Suprapubic skin (tissue), 4 donors: ENCODE data around the gene COPS9.

ENCODE experiments used
- CTCF ChIP-seq, 2 donors: fragments of 200-600 bp in 1 of 2; fragments of 450-650 bp in 1 of 2; sonication (generic) in 1 of 2; IDR thresholded peaks; one replicate each; pipeline ENCODE4 v1.5.1; 2016 to 2019; ENCODE audit warnings: antibody characterized with exemption in 2 of 2, mild to moderate bottlenecking in 1 of 2, moderate library complexity in 1 of 2
- EP300 ChIP-seq: sonication (generic); formaldehyde crosslinking; IDR thresholded peaks from one replicate; pipeline ENCODE4 v1.6.1; 2017; ENCODE audit warnings: antibody characterized with exemption
- POLR2A ChIP-seq, 2 donors: fragments of 450-650 bp; IDR thresholded peaks; one replicate each; pipeline ENCODE4 v1.6.1; 2017; ENCODE audit warnings: antibody characterized with exemption in 2 of 2, mild to moderate bottlenecking in 2 of 2, moderate library complexity in 2 of 2
- POLR2AphosphoS5 ChIP-seq, 3 donors: sonication (generic); formaldehyde crosslinking; IDR thresholded peaks; one replicate each; pipeline ENCODE4 v1.6.1; 2017; ENCODE audit warnings: antibody characterized with exemption in 3 of 3

GRCh38 chr2:240183006-240183874, 47.1 kb upstream of the COPS9 start:
- no peak for TF ChIP-seq CTCF (IDR thresholded peaks at IDR 0.05)
- no peak for TF ChIP-seq POLR2AphosphoS5 (IDR thresholded peaks at IDR 0.05)
- TF ChIP-seq EP300 = no peak
- no peak for TF ChIP-seq POLR2A (IDR thresholded peaks at IDR 0.05)
